ENCODE data around the gene PLS3.

The PLS3 gene

DNA sequence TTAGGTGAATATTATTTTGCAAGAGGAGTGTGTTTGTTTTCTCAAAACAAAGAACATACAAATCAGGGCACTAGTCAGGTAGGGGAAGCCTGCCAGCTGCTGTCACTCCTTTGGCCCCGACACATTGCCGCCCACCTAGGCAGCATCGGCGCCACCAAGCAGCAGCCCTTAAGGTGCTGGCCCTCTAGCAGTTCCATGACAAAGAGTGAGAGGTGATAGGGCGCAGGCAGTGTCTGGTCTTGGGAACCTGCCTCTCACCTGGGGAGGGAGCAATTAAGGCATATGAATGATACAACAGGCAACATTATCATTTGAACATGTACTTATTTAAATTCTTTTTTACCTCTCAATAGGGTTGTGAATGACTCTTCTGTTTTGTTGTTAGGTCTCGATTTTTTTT lies 135.1 kb downstream of the PLS3 start:
- no peak overlapping the region for H3K4me3 ChIP-seq (replicated peaks in 1 of 2; ENCODE audit: low read depth in 2 of 2, low read length in 2 of 2)
- no peak for DNase-seq (ENCODE audit: low read depth in 2 of 2)
- TF ChIP-seq, protein P1, sequence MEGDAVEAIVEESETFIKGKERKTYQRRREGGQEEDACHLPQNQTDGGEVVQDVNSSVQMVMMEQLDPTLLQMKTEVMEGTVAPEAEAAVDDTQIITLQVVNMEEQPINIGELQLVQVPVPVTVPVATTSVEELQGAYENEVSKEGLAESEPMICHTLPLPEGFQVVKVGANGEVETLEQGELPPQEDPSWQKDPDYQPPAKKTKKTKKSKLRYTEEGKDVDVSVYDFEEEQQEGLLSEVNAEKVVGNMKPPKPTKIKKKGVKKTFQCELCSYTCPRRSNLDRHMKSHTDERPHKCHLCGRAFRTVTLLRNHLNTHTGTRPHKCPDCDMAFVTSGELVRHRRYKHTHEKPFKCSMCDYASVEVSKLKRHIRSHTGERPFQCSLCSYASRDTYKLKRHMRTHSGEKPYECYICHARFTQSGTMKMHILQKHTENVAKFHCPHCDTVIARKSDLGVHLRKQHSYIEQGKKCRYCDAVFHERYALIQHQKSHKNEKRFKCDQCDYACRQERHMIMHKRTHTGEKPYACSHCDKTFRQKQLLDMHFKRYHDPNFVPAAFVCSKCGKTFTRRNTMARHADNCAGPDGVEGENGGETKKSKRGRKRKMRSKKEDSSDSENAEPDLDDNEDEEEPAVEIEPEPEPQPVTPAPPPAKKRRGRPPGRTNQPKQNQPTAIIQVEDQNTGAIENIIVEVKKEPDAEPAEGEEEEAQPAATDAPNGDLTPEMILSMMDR (IDR thresholded peaks at IDR 0.05; ENCODE audit: low read depth, low read length): no peak

DNA sequence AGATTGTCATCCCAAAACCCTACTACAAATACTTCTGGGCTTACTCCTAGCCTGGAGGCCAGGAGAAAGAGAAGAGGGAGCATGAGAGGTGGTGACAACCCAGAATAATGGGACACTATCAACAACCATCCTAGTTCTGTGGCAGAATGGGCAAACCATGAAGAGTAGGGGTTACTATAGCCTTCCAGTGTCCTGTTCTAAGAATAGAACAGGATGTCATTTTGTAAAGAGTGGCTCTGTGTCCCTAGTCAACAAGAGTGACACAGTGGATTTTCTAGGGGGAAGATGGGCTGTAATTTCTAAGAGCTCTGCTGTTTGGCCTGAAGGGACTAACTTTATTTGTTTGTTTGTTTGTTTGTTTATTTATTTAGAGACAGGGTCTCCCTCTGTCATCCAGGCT lies 136.0 kb downstream of the PLS3 start:
- DNase-seq (ENCODE audit: low read depth in 2 of 2): no peak
- H3K4me3 ChIP-seq (replicated peaks in 1 of 2; ENCODE audit: low read depth in 2 of 2, low read length in 2 of 2): no peak overlapping the region
- TF ChIP-seq, protein P1 (IDR thresholded peaks at IDR 0.05; ENCODE audit: low read depth, low read length): no peak

DNA sequence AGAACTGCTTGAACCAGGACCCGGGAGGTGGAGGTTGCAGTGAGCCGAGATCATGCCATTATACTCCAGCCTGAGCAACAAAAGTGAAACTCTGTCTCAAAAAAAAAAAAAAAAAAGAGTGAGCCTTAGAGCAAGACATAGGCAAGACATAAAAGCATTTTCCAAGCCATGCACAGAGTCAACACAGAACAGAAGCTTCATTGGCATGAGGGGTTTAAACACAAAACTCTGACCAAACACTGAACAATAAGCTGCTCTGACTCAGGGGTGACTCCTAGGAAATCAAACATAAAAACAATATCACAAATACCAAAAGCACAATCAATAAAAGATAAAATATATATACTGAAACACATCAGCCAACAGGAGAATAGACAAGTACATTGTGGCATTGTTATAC lies 136.8 kb downstream of the PLS3 start:
- peak in 1 of 2 donors; percentile 4 for DNase-seq (ENCODE audit: low read depth in 2 of 2)
- TF ChIP-seq, protein P1 (IDR thresholded peaks at IDR 0.05; ENCODE audit: low read depth, low read length): no peak
- no peak overlapping the region for H3K4me3 ChIP-seq (replicated peaks in 1 of 2; ENCODE audit: low read depth in 2 of 2, low read length in 2 of 2)

Measured in cardiac fibroblast (primary cell).